Pulmonary artery endothelial cell (primary cell): ENCODE measurements around the gene MACIR. TPM values are rescaled to one million over a fixed set of nuclear protein-coding genes. Genes with fewer than 3 reads are reported as not detected.
"Not testable (repeated sequence)": the region's sequence is repeated elsewhere in the genome, so short reads cannot be mapped to it uniquely, and the experiment has no call there.

Source experiments
- DNase-seq: peaks from one replicate; pipeline ENCODE4 v3.0.0-alpha.2; 2011; ENCODE audit warnings: low read depth, low spot score
- total RNA-seq: library from RNA; depleted of rRNA; stranded (reverse); fragments of >200 nt; gene quantifications from 2 replicates; pipeline ENCODE4 v1.2.3, GENCODE V29; 2014

Gene MACIR
- total RNA-seq = 14.6 and 18.6 TPM in 2 replicates

GRCh38 chr5:103258368-103258956 lies at the start of gene MACIR:
Gene MACIR, plus strand, starts transcription at chr5:103258763. Its CDS starts 17,157 bp downstream, at chr5:103275920.
- DNase-seq = peak; percentile 95

GRCh38 chr5:103209065-103209464 lies 49.5 kb upstream of the MACIR start:
- no peak for DNase-seq

GRCh38 chr5:103210952-103211351 lies 47.6 kb upstream of the MACIR start:
- DNase-seq = no peak

GRCh38 chr5:103211576-103212561 lies 46.7 kb upstream of the MACIR start:
- no peak for DNase-seq

- DNase-seq = no peak
These were observed 42.4 kb upstream of the MACIR start for GRCh38 chr5:103216137-103216536.

- no peak for DNase-seq
These were observed 41.9 kb upstream of the MACIR start for GRCh38 chr5:103216697-103217096.

GRCh38 chr5:103217101-103217500 lies 41.5 kb upstream of the MACIR start:
- DNase-seq = no peak

- peak; percentile 93 for DNase-seq
These were observed 40.4 kb upstream of the MACIR start for GRCh38 chr5:103218164-103218563.

GRCh38 chr5:103219074-103219473 lies 39.5 kb upstream of the MACIR start:
- DNase-seq = not testable (repeated sequence)

GRCh38 chr5:103223031-103223955 lies 35.3 kb upstream of the MACIR start:
- DNase-seq = no peak

- peak; percentile 55 for DNase-seq
These were observed 34.3 kb upstream of the MACIR start for GRCh38 chr5:103224118-103224893.

- DNase-seq = no peak
These were observed 33.7 kb upstream of the MACIR start for GRCh38 chr5:103224894-103225246.

GRCh38 chr5:103228061-103228460 lies 30.5 kb upstream of the MACIR start:
- no peak for DNase-seq

GRCh38 chr5:103228588-103228987 lies 30.0 kb upstream of the MACIR start:
- no peak for DNase-seq

GRCh38 chr5:103232393-103232999 lies 26.1 kb upstream of the MACIR start:
- DNase-seq = no peak

GRCh38 chr5:103234239-103234975 lies 24.2 kb upstream of the MACIR start:
- DNase-seq = no peak

GRCh38 chr5:103235891-103236290 lies 22.7 kb upstream of the MACIR start:
- no peak for DNase-seq

GRCh38 chr5:103237778-103238177 lies 20.8 kb upstream of the MACIR start:
- DNase-seq = no peak

- no peak for DNase-seq
These were observed 14.9 kb upstream of the MACIR start for GRCh38 chr5:103243665-103244064.

- no peak for DNase-seq
These were observed 14.2 kb upstream of the MACIR start for GRCh38 chr5:103244398-103244797.
